ENCODE data around the gene NFXL1.

DNA sequence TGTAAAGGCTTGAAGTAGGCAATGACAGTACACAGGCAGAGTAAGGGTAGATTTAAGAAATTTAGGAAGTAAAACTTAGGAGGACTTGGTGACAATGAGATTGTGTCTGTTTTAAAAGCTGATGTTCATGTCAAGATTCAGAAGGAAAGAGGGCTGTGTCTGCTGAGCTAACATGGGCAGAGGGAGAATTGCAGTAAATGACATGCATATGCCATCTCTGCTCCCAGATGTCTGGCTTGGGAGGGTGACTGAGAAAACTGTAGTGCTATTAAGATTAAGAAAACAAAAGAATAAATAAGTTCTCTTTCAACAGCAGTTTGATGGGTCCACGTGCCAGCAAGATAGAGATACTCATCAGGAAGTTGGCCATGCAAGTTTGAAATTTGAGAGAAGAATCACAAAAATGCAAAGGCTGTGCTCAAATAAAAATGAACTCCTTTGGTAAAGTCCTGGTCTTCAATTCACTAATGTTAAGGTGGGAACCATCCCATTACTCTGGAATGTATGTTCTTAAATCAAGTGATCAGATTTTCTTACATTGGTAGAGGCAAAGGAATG lies 7.2 kb downstream of the NFXL1 start:
- TF ChIP-seq, protein P1, sequence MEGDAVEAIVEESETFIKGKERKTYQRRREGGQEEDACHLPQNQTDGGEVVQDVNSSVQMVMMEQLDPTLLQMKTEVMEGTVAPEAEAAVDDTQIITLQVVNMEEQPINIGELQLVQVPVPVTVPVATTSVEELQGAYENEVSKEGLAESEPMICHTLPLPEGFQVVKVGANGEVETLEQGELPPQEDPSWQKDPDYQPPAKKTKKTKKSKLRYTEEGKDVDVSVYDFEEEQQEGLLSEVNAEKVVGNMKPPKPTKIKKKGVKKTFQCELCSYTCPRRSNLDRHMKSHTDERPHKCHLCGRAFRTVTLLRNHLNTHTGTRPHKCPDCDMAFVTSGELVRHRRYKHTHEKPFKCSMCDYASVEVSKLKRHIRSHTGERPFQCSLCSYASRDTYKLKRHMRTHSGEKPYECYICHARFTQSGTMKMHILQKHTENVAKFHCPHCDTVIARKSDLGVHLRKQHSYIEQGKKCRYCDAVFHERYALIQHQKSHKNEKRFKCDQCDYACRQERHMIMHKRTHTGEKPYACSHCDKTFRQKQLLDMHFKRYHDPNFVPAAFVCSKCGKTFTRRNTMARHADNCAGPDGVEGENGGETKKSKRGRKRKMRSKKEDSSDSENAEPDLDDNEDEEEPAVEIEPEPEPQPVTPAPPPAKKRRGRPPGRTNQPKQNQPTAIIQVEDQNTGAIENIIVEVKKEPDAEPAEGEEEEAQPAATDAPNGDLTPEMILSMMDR (conservative IDR thresholded peaks at IDR 0.05; ENCODE audit: low read length), result no peak
- TF ChIP-seq EZH2phosphoT487 (IDR thresholded peaks at IDR 0.05; ENCODE audit: borderline replicate concordance), result no peak

Data from Loucy (cell line).